Left kidney (tissue), 8 donors: ENCODE measurements around the gene NTF3. TPM values are rescaled to one million over a fixed set of nuclear protein-coding genes. Genes with fewer than 3 reads are reported as not detected.

Source experiments
- DNase-seq: peaks from one replicate; pipeline ENCODE4 v3.0.0-alpha.2; 2013
- long read RNA-seq, 8 donors: transcript quantifications; one replicate each; lab custom pipeline, GENCODE V29; 2026
- polyA plus RNA-seq: library from polyadenylated mRNA; unstranded; fragments of 120-200 nt; gene quantifications from one replicate; pipeline ENCODE4 v1.2.1, GENCODE V29; 2013; ENCODE audit not compliant: insufficient read length

Gene NTF3
- 4.1 TPM for polyA plus RNA-seq
- long read RNA-seq, donor 1, transcript NTF3-202 (2 exons, 1,336 nt) = major isoform, 5 of 10 reads
- long read RNA-seq, donor 1, transcript NTF3-201 (1 exons, 1,028 nt) = major isoform, 5 of 10 reads
- long read RNA-seq, donor 1, partial matches to known transcripts = 0 of 10 reads
- long read RNA-seq, donor 1, other reads (novel, unspliced or antisense) = 0 of 10 reads
- long read RNA-seq, donor 2, partial matches to known transcripts = 0 of 5 reads
- long read RNA-seq, donor 2, other reads (novel, unspliced or antisense) = 0 of 5 reads
- long read RNA-seq, donor 3, partial matches to known transcripts = 0 of 7 reads
- long read RNA-seq, donor 3, other reads (novel, unspliced or antisense) = 0 of 7 reads
- long read RNA-seq, donor 4 = 0 reads
- long read RNA-seq, donor 5, transcript NTF3-201 (1 exons, 1,028 nt) = major isoform, 9 of 12 reads
- long read RNA-seq, donor 5, partial matches to known transcripts = 0 of 12 reads
- long read RNA-seq, donor 5, other reads (novel, unspliced or antisense) = 0 of 12 reads
- long read RNA-seq, donor 6, partial matches to known transcripts = 0 of 4 reads
- long read RNA-seq, donor 6, other reads (novel, unspliced or antisense) = 0 of 4 reads
- long read RNA-seq, donor 7, transcript NTF3-201 (1 exons, 1,028 nt) = major isoform, 5 of 8 reads
- long read RNA-seq, donor 7, partial matches to known transcripts = 0 of 8 reads
- long read RNA-seq, donor 7, other reads (novel, unspliced or antisense) = 0 of 8 reads
- long read RNA-seq, donor 8, transcript NTF3-202 (2 exons, 1,336 nt) = major isoform, 5 of 5 reads
- long read RNA-seq, donor 8, partial matches to known transcripts = 0 of 5 reads
- long read RNA-seq, donor 8, other reads (novel, unspliced or antisense) = 0 of 5 reads

DNA sequence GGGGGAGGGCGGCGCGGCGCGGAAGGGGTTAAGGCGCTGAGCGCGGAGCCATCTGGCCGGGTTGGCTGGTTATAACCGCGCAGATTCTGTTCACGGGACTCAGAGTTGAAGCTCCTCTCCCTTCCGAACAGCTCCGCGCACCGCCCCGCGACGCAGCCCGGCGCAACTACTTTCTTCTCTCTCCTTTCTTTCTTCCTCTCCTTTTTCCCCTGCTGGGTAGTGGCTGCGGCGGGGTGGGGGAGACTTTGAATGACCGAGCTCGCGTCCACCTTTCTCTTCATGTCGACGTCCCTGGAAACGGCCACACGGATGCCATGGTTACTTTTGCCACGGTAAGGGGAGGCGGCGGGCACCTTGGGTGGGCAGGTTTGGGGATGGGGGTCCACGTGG is at the start of gene NTF3:
NTF3 (plus strand) TSS at position 98 of the 390 bp plus-strand sequence; CDS start at position 315, 217 bp downstream.
- DNase-seq = no peak

DNA sequence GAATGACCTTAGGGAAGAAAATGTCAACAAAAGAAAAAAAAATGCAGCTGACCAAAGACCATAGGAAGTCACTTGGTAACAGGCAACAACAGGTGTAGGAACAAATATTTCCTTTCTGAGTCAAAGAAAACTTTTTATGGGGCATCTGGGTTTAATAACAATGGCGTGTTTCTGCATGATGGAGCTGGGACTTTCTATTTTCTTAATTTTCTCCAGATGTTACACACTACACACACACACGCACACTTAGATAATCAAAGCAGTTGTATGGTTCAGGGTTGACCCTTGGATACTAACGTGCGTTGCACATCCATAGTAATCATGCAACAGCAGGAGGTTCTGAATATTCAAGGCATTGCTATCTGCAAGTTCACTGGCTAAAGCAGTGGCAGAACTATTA is 47.9 kb upstream of the NTF3 start:
- DNase-seq = no peak

DNA sequence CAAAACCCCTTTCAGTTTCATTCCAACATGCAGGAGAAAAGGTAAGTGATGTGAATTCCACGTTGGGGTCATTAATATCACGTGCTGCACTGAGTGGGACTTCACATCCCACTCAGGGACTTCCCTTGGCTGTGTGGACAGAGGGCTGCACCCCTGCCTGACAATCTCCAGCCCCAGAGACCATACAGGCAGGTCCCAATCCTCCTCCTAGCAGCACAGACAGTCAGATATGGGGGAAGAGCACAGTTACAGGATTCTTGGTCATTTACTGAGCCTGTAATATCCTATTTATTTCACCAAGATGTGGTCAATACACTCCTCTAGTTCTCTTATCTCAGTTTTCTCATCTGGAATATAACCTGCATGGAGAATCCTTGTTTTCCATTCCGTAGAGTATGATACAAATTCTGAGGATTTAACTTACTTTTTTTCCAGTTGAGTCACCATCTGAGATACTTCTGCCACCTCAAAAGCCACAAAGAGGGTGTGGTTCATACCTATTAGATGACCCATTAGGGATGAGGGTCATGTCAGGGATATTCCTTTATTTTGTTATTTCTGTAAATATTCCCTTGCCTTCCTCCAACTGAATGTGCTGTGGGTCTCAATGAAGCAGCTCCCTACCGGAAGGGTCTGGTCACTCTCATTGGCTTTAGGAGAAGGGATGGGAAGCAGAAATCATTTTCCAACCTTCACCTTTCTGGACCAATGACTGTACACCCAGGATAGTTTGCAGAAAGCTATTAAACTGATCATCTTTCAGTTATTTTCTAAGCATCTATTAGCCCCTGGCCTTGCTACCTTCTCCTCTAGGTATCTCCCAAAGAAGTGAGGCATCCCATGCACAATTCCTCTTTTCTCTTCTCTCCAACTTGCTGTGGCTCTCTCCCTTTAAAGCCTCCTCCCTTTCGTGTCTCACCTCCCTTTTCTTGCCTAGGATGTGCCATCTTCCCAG is 43.0 kb upstream of the NTF3 start:
- no peak for DNase-seq

DNA sequence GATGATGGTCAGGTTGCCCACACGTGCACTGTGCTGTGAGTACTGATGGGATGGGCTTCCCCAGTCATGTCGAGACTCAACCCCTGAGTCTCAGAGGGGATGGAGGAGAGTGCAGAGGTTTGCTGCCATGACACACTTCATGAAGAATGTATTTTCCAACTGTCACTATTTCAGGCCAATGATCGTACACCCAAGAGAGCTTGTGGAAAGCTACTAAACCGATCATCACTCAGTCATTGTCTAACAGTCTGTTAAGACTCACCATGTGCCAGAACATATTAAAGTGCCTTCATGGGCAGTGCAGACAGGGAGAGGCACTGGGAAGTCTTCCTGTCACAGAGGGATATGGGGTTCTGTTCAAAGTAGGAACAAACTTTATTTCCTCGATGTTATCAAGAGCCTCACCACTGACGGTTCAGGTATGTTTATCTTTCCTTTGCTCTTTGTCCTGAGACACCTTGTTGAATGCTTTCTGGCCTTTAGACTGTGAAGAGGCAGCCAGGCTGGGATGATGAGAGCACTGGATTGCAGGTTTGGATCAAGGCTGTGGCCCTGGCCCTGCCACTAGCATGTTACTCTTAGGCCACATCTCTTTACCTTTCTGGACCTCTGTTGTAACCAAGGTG is 41.6 kb upstream of the NTF3 start:
- DNase-seq = no peak

DNA sequence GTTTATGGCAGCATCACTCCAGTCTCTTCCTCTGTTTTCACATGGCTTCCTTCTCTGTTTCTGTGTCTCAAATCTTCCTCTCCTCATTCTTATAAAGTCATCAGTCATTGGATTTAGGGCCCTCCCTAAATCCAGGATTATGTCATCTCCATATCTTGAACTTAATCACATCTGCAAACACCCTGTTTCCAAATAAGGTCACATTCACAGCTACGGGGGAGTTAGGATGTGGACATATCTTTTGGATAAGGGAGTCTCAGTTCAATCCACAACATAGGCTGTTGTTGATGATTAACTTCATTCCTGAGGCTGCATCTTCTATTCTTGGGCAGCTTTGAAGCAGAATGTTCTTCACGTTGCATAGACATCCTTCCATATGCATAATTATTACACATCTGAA is 40.3 kb upstream of the NTF3 start:
- no peak for DNase-seq

DNA sequence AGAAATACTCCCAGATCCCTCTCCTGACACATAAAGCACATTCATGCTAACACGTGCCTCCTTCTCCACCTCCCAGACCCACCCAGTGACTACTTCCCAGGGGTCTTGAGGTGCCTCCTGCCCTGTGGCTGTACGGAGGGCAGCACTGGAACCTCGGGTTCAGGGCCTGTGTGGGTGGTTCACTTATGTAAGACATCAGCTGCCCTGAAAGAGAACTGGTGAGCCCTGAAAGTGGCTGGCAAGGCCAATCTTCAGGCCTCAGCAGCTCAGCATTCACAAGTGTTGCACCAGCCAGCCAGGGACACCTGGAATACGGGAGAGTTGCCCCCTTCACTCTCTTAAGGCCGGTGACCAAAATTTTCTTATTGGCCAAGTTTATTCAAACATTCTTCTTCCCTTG is 38.9 kb upstream of the NTF3 start:
- DNase-seq = no peak

DNA sequence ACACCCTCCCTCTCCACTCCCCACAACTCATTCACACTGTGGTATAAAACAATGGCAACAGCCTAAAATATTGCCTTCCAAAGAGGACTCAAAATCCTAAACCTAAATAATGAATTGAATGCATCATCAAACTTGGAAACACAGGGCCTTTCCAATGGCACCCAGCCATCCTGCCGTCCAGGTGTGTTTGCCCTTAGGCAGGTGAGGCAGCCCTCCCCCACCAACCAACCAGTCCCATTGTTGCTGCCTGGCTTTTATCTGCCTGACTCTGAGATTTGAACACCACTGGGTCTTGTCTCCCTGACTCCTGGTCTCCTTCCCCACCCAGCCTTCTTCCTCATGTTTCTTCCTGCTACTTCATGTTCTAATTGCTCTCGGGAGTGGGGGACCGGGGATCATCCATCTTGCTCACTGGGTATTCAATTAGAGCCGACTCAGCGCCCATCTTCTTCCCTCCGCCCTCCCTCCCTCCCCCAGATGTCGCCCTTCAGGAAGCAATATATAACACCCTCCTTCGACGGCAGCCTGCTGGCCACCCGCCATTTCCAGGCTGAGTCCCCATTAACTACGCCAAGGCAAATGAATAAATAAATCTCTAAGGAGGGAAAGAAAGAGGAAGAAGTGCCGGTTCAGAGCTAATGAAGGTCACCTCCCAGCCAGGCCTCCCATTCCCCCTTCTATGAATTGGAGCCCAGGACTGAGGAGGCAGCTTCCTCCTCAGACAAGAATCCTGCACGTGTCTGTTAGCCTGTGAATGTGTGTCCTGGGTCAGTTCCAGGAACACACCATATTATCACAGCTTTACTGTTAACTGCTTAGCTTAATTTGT is 36.3 kb upstream of the NTF3 start:
- peak; percentile 58 for DNase-seq

DNA sequence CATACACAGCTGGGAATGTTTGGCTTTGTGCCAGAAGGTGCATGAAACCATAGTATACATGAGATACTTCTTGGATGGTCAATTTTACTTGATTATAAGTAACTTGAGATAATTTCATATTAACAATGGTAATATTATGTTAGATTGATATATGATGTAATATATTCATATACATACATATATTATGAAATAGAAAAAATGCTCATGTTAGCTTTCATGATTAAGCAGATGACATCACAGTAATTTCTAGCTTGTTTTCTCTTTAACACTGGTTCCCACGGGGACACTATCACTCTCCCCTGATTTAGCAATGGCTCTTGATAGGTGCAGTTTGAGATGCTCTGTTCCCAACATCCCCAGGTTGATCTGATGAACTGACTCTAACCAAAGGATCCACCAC is 35.4 kb upstream of the NTF3 start:
- DNase-seq = no peak

DNA sequence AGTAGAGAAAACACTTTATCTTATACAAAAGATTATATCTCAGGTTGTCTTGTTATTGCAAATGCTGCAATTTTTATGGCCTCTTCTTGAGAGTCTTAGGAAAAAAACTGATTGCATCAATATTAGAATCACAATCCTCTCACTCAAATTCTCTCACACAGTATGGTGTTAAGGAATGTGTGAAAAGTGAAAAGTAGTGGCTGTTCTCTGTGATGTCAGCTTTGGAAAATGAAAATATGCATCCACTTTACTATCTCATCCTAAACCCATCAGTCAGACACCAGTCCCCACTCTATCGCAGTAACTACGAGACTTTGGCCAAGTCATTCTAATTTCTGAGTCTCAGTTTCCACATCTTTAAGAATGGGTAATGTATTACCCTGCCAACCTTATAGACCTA is 32.6 kb upstream of the NTF3 start:
- no peak for DNase-seq

DNA sequence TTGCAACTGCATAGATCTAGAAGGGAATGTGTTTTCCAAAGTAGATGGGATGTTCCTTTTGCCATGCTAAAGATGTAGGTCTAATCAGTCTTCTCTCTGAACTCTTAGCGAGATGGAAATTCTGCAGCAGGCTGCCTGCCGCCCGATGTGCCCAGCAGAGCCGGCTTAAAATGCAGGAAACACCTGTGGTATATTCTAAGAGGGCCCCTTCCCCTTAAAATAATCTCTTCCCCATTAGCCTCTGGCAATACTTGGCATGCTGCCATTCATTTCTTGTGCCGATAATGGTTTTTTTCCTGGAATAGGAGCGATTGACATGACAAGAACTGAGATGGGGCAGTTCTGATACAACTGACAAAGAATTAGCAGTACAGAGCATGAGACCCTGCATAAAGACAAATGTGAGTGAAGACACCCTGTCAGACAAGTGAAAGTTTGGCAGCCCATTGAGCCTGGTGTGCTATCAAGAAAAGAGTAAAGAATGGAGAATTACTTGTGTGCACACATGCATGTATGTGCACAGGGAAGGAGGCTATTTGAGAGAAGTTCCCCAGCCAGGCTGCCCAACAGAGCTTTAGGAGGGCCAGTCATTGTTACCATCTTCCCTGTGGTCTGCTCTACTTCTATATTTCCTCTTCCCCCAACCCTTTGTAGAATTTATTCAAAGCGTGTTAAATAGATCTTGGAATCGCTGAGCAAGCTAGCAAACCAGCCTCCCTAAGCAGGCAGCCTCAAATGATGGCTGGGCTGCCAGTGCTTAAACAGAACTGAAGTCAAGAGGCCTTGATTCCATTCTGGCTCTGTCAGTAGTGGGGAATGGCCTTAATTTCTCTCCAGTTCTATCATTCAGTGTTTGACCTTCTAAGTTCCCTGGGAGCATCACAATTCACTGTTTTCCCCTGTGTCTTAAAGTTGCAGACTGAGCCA is 29.6 kb upstream of the NTF3 start:
- no peak for DNase-seq

DNA sequence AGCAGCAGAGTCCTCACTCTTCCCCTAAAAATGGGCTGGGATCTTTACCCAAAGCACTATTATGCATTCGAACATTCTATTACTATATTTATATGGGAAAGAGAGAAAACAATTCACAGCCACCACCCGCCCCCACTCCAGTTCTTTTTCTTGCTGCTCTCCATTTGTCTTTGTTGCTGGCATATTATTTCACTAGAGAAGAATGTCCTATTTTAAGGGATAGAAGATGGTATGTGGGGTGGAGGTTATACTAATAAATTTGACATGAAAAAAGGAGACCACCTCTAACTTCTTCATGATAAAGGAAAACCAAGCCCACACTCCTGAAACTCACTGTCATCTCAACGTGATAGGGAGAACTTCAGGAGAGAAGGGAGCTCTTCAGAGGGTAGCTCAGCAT is 28.5 kb upstream of the NTF3 start:
- DNase-seq = no peak

DNA sequence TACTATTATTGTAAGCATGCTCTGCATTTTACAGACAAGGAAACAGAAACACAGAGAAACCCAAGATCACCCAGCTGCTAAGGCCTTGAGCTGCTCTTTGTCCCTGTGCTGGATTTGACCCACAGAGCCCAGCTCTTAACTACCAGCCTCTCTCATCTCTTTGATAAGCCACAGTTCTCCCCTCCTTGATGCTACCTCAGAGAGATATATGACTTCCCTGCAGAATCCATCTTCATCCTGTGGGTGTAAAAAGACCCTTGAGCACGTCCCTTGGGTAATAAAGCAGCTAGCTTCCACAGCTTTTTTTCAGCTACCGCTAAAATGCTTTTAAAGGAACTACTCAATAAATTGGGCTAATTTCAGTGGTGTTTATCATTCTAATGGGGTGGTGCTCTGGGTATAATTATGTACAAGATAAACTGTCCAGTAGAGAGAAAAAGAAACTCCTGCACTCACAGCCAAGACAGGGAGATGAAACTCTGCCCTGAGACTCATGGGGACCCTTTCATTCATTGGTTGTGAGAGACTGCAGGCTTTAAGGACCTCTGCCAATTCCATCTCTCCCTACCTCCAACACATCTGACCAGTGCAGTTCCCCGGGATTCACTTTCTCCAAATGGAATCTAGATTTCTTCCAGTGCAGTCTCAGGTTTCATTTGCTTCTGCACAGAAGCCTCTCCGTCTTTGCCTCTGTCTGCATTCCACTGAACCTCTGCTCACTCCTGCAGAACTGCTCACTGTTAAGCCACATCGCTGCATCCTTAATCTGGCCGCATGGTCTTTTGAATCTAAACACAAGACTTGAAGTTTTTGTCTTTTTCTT is 24.7 kb upstream of the NTF3 start:
- no peak for DNase-seq

DNA sequence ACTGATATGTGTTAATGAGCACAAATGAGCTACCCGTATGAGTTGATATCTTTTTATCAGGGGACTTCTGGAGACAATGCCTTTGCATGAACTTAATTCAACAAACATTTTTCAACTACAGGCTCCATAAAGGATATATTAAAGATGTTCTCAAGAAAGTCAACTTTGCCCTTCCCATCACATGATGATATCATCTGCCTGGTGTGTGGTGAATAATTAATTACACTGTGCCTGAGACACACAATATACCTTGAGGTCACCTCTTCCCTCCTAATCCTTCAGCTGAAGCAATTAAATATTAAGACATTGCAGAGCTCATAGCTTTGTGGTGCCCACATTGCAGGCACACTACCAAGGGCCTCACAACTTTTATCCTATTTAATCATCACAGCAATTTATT is 22.3 kb upstream of the NTF3 start:
- DNase-seq = no peak

DNA sequence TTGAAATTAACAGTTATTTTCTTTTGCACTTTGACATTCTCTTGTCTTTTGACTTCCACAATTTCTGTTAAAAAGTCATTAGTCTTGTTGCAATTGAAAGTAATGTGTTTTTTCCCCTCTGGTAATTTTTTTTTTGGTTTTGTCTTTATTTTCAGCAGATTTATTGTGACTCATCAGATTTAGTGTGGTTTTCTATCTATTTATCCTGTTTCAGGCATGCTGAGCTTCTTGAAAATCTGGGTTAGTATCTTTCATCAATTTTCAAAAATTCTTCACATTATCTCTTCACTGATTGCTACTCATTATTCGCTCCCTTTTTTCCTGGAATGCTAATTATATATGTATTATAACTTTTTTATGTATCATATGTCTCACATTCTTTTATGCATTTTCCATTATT is 15.3 kb upstream of the NTF3 start:
- DNase-seq = no peak

DNA sequence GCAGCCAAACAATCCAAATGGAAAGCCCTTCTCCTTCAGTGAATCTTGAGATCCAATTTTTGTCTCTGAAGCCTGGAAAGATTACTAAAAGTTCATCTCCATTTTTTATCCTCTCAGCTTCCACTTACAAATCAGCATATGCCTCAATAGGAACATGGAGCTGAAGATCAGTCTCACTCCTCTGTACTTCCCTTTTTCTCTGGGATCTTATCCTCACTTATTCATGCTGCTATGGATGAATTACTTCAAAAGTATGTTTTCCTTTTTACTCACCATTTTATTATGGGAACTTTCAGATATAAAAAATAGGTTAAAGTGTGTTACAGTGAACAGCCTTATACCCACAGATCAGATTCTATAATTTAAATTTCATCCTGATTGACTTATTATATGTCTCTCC is 14.4 kb upstream of the NTF3 start:
- no peak for DNase-seq

DNA sequence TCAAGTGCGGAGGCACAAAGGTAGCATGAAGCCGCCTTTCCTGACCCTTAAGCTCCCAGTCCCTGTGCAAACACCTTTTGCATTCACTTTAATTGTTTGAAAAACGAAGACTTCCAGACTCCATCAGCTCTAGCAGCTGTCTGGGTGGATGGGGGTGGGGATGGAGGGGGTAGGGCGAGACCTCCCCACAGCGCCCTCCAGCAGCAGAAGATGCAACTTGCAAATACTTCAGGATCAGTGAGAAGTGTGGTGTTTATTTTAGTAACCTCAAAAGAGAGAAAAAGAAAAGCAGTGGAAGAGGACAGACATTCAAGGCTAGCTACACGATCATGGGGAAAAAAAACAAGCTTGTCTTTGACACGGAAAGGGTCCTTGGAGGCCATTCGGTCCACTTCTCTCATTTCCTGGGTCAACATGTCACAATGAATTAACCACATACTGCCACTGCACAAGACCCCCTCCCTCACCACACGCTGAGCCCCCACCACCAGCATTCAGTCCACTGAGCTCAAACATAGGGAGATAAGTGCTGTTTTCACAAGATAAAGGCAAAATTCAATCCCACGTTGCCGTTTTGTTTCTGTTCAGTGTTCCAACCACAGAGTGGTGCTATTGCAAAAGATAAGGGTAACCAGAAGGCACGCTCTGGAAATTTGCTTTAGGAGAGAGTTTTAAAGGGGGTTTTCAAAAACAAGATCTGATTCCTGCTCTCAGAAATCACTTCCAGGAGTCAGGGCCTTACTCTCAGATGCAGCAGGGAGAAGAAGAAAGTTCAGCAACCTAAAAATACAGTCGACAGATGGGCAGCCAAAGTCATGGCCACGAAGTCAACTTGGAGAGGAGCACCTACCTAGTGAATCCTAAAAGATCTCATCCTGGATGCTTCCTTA is 3.3 kb upstream of the NTF3 start:
- DNase-seq = no peak

DNA sequence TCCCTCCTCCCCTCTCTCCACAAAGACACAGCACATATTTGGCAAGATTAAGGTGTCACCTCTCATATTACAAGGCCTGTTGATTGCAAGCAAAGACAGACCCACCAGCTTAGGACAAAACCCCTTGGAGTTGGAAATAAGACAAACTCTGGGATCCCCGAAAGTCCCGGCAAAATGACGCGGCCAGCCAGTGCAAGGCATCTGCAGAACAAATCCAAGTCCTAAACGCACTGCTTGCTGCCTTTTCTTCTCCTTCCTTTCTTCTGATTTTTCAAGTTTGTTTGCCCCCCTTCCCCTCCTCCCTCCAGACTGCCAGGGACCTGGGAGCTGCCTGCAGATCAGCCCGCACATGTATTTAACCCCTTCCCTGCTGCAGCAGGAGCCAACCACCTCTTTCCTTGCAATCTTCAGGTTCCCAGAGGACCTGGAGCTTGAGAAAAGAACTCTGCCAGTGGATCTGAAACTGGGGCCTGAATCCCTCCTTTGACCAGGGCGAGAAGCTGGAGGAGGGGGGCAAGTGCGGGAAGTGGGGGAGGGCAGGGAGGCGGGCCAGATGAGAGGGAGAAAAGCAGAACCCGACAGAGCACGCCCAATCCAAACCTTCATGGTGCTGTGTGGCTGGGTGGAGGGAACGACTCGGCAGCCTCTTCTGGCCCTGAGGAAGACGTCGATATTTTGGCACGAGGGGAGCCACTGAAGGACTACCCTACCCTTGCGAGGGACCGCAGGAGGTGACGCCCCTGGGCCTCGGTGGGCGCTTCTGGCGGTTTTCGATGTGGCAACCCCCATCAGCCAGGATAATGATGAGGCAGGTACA is 2.0 kb upstream of the NTF3 start:
- no peak for DNase-seq
